CD14-positive monocyte (primary cell): ENCODE measurements around the gene SLC22A4. TPM values are rescaled to one million over a fixed set of nuclear protein-coding genes. Genes with fewer than 3 reads are reported as not detected.

ENCODE experiments used
- DNase-seq, 3 donors: peaks; one replicate each; pipeline ENCODE4 v3.0.0-alpha.2; 2011 to 2022
- H2AFZ ChIP-seq: 2 replicates; pipeline ENCODE4 v1.6.0; 2012; ENCODE audit warnings: mild to moderate bottlenecking, low read depth, low read length, inconsistent platforms; ENCODE audit not compliant: insufficient read depth, poor library complexity, severe bottlenecking
- H3K27ac ChIP-seq, 2 donors: 1 replicate in 1 of 2; 2 replicates in 1 of 2; pipeline ENCODE4 v1.5.1; 2012 to 2013; ENCODE audit warnings: low read length in 2 of 2, control low read depth in 1 of 2, inconsistent platforms in 1 of 2, low read depth in 1 of 2, mild to moderate bottlenecking in 1 of 2
- H3K27me3 ChIP-seq, 2 donors: one replicate each; pipeline versions ENCODE4 v1.6.0 to v1.6.1; 2011 to 2013; ENCODE audit warnings: low read length in 2 of 2; ENCODE audit not compliant: control insufficient read depth in 2 of 2, insufficient read depth in 2 of 2
- H3K36me3 ChIP-seq, 2 donors: replicated peaks in 1 of 2; 1 replicate in 1 of 2; 2 replicates in 1 of 2; pipeline versions ENCODE4 v1.5.1 to v1.6.1; 2012 to 2013; ENCODE audit warnings: low read length in 2 of 2, control low read depth in 1 of 2, inconsistent platforms in 1 of 2, mild to moderate bottlenecking in 1 of 2; ENCODE audit not compliant: insufficient read depth in 2 of 2, control insufficient read depth in 1 of 2
- H3K4me1 ChIP-seq, 2 donors: 1 replicate in 1 of 2; 2 replicates in 1 of 2; pipeline versions ENCODE4 v1.5.1 to v1.6.1; 2012 to 2013; ENCODE audit warnings: low read length in 2 of 2, control low read depth in 1 of 2, inconsistent platforms in 1 of 2, mild to moderate bottlenecking in 1 of 2, moderate library complexity in 1 of 2; ENCODE audit not compliant: insufficient read depth in 2 of 2, control insufficient read depth in 1 of 2
- H3K4me2 ChIP-seq: replicated peaks from 2 replicates; pipeline ENCODE3; 2012; ENCODE audit warnings: low read length, moderate library complexity, mild to moderate bottlenecking; ENCODE audit not compliant: poor library complexity, severe bottlenecking; ENCODE audit errors: extremely low read depth
- H3K4me3 ChIP-seq, 3 experiments: fragments of 200-600 bp in 1 of 3; sonication (generic) in 1 of 3; replicated peaks in 1 of 3; 1 replicate in 2 of 3; 2 replicates in 1 of 3; pipeline ENCODE4 v1.5.1; 2011 to 2013; ENCODE audit warnings: low read length in 3 of 3, mild to moderate bottlenecking in 3 of 3, control low read depth in 2 of 3, low read depth in 2 of 3, inconsistent platforms in 1 of 3, moderate library complexity in 1 of 3
- H3K79me2 ChIP-seq: 2 replicates; pipeline ENCODE4 v1.6.0; 2012; ENCODE audit warnings: mild to moderate bottlenecking, control low read depth, inconsistent platforms, low read length, moderate library complexity; ENCODE audit not compliant: insufficient read depth
- H3K9ac ChIP-seq: 2 replicates; pipeline ENCODE4 v1.6.0; 2017; ENCODE audit warnings: low read length, mild to moderate bottlenecking; ENCODE audit not compliant: insufficient read depth, poor library complexity, severe bottlenecking
- H3K9me3 ChIP-seq, 2 donors: replicated peaks in 1 of 2; 1 replicate in 1 of 2; 2 replicates in 1 of 2; pipeline versions ENCODE4 v1.5.1 to v1.6.1; 2012 to 2013; ENCODE audit warnings: low read length in 2 of 2, control low read depth in 1 of 2; ENCODE audit not compliant: control insufficient read depth in 1 of 2, insufficient read depth in 1 of 2
- H4K20me1 ChIP-seq: 2 replicates; pipeline ENCODE4 v1.6.0; 2012; ENCODE audit warnings: mild to moderate bottlenecking, low read length, control low read depth, moderate library complexity; ENCODE audit not compliant: insufficient read depth
- H3K27ac Mint-ChIP-seq, 7 donors: one replicate each; pipeline ENCODE4 v1.8.0; 2020; ENCODE audit warnings: mild to moderate bottlenecking in 7 of 7, mixed read lengths in 7 of 7, moderate library complexity in 6 of 7, inconsistent platforms in 2 of 7
- H3K27me3 Mint-ChIP-seq, 3 donors: one replicate each; pipeline ENCODE4 v1.8.0; 2021 to 2022; ENCODE audit warnings: low read depth in 3 of 3, mild to moderate bottlenecking in 3 of 3, mixed read lengths in 3 of 3, moderate library complexity in 3 of 3, inconsistent platforms in 1 of 3
- H3K36me3 Mint-ChIP-seq, 2 donors: one replicate each; pipeline ENCODE4 v1.8.0; 2020; ENCODE audit warnings: mixed read lengths in 2 of 2, inconsistent platforms in 1 of 2, mild to moderate bottlenecking in 1 of 2
- H3K4me1 Mint-ChIP-seq: one replicate; pipeline ENCODE4 v1.8.0; 2020; ENCODE audit warnings: mild to moderate bottlenecking, mixed read lengths
- H3K4me3 Mint-ChIP-seq, 2 donors: one replicate each; pipeline ENCODE4 v1.8.0; 2020; ENCODE audit warnings: mild to moderate bottlenecking in 2 of 2, mixed read lengths in 2 of 2, moderate library complexity in 1 of 2
- H3K9me3 Mint-ChIP-seq, 7 donors: one replicate each; pipeline ENCODE4 v1.8.0; 2020 to 2022; ENCODE audit warnings: mixed read lengths in 7 of 7, mild to moderate bottlenecking in 6 of 7, moderate library complexity in 6 of 7, inconsistent platforms in 2 of 7
- WGBS: methylation state at CpG from one replicate; pipeline ENCODE4 v1.1.5; 2013; ENCODE audit warnings: missing lambda C conversion rate; ENCODE audit not compliant: insufficient coverage; 5-methylcytosine and 5-hydroxymethylcytosine counted together
- intact Hi-C, 2 donors: fragments of 100-400 bp; cut with micrococcal nuclease; formaldehyde crosslinking; loops; one replicate each; pipeline versions ENCODE4 v1.15.0 to v1.15.1; 2023
- polyA plus RNA-seq, 3 donors: library from polyadenylated mRNA; depleted of rRNA in 1 of 3; unstranded in 2 of 3; stranded (reverse) in 1 of 3; fragments of 300-500 nt in 2 of 3; fragments of >200 nt in 1 of 3; fragmentation: Illumina TruSeq in 2 of 3; gene quantifications; 1 replicate in 2 of 3; 2 replicates in 1 of 3; pipeline ENCODE4 v1.2.3, GENCODE V29; 2012 to 2021
- TF ChIP-seq, protein P1 (sequence below): fragments of 200-600 bp; IDR thresholded peaks from one replicate; pipeline ENCODE4 v1.8.0; 2022; ENCODE audit warnings: antibody characterized with exemption, mild to moderate bottlenecking

SLC22A4 gene
- polyA plus RNA-seq, 3 donors: 7.2 to 13.0 (median 12.2) TPM

DNA sequence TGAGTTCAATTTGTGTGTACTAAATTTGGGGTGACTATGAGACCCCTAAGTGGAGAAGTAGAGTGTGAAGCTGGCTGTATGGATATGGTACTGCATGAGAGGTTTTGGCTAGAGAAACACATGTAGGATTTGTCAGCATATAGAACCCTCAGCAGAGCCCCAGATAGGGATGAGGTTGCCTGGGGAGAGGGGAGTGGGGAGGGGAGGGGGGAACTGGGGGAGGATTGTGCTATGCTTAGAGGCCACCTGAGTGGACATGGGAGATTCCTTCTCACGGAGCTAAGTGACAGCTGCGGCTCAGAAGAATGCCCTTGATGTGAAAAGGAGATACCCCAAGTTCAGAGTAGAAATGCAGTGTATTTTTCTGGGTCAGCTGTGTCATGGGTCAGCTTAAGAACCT is 86.5 kb downstream of the SLC22A4 start:
- Histone ChIP-seq H2AFZ (no peak overlapping the region), H3K4me2 (no peak overlapping the region), H3K4me1 (peaks cover 6 to 7% of the 10 kb centered on the region in 2 donors), H3K27me3 (no peaks in the 10 kb centered on the region), H3K79me2 (no peaks in the 10 kb centered on the region), H3K4me3 (no peak overlapping the region), H3K9me3 (no peaks in the 10 kb centered on the region), H3K27ac (no peak overlapping the region), H4K20me1 (no peaks in the 10 kb centered on the region), H3K36me3 (peaks cover 4 to 48% of the 10 kb centered on the region in 2 donors), H3K9ac (no peak overlapping the region)
- H3K4me3 Mint-ChIP-seq: no peak overlapping the region
- peaks cover 9% of the 10 kb centered on the region for H3K4me1 Mint-ChIP-seq
- intact Hi-C loops: loop anchor here (10.0 kb wide), 1 partner anchor 504 kb away; no protein-coding TSS in a partner anchor
- H3K36me3 Mint-ChIP-seq: peaks cover 22 to 31% of the 10 kb centered on the region in 2 donors
- TF ChIP-seq, protein P1, sequence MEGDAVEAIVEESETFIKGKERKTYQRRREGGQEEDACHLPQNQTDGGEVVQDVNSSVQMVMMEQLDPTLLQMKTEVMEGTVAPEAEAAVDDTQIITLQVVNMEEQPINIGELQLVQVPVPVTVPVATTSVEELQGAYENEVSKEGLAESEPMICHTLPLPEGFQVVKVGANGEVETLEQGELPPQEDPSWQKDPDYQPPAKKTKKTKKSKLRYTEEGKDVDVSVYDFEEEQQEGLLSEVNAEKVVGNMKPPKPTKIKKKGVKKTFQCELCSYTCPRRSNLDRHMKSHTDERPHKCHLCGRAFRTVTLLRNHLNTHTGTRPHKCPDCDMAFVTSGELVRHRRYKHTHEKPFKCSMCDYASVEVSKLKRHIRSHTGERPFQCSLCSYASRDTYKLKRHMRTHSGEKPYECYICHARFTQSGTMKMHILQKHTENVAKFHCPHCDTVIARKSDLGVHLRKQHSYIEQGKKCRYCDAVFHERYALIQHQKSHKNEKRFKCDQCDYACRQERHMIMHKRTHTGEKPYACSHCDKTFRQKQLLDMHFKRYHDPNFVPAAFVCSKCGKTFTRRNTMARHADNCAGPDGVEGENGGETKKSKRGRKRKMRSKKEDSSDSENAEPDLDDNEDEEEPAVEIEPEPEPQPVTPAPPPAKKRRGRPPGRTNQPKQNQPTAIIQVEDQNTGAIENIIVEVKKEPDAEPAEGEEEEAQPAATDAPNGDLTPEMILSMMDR: no peak
- H3K27ac Mint-ChIP-seq: no peak overlapping the region
- H3K27me3 Mint-ChIP-seq: no peaks in the 10 kb centered on the region
- H3K9me3 Mint-ChIP-seq: no peaks in the 10 kb centered on the region
- no peak for DNase-seq
- WGBS: 87% methylated on average over 2 of the region's 2 CpGs

DNA sequence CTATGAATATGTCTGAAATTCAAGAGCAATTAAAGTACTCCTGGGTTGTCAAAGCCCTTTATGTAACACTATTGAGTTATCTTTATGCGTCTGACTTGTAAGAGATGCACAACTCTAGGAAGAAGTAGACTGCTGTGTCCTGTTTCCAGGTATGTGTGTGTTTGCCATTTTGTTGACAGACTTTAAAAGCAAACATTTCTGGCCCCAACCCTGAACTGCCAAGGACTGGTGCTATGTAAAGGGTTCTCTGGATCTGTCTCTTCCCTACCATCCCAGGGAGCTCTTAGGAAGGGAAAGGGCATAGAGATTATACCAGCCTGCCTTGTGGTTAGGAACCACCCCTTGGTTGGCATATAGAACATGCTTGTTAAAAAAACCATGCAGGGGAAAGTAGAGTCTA is 87.4 kb downstream of the SLC22A4 start:
- no peak overlapping the region for H2AFZ ChIP-seq

More for the DNA sequence above, 87.4 kb downstream of the SLC22A4 start:
- TF ChIP-seq, protein P1: no peak
- no peak overlapping the region for H3K4me2 ChIP-seq
- no peak overlapping the region for H3K4me3 ChIP-seq
- H3K4me1 ChIP-seq: peaks cover 12 to 14% of the 10 kb centered on the region in 2 donors
- Mint-ChIP-seq H3K27me3 (no peaks in the 10 kb centered on the region), H3K9me3 (no peaks in the 10 kb centered on the region), H3K27ac (no peak overlapping the region), H3K4me1 (peaks cover 15% of the 10 kb centered on the region), H3K4me3 (no peak overlapping the region), H3K36me3 (peaks cover 22 to 31% of the 10 kb centered on the region in 2 donors)
- no peaks in the 10 kb centered on the region for H3K27me3 ChIP-seq
- H3K9ac ChIP-seq: no peak overlapping the region
- no peak overlapping the region for H3K27ac ChIP-seq
- H4K20me1 ChIP-seq: no peaks in the 10 kb centered on the region
- no CpG with 5 or more reads among the region's 1 CpG for WGBS
- no peaks in the 10 kb centered on the region for H3K9me3 ChIP-seq
- H3K36me3 ChIP-seq: peaks cover 4 to 48% of the 10 kb centered on the region in 2 donors
- no peaks in the 10 kb centered on the region for H3K79me2 ChIP-seq
- DNase-seq: no peak
- intact Hi-C loops: loop anchor here (10.0 kb wide), 1 partner anchor 503 kb away; no protein-coding TSS in a partner anchor
